GM06990 (cell line): ENCODE results near the gene ATP2A1.

Experiments
- DNase-seq: peaks from one replicate; pipeline ENCODE4 v3.0.0-alpha.2; 2011; ENCODE audit not compliant: insufficient read length; ENCODE audit errors: extremely low read depth
- H3K27me3 ChIP-seq: replicated peaks from 2 replicates; pipeline ENCODE4 v1.6.0; 2011; ENCODE audit warnings: low read length; ENCODE audit not compliant: control insufficient read depth, insufficient read depth
- H3K36me3 ChIP-seq: 2 replicates; pipeline ENCODE4 v1.5.1; 2011; ENCODE audit warnings: low read length; ENCODE audit not compliant: control insufficient read depth, insufficient read depth
- H3K4me3 ChIP-seq: replicated peaks from 2 replicates; pipeline ENCODE4 v1.5.1; 2011; ENCODE audit warnings: low read depth, mild to moderate bottlenecking, control low read depth, low read length
- TF ChIP-seq, protein P1 (sequence below): IDR thresholded peaks from 2 replicates; pipeline ENCODE4 v1.5.1; 2011; ENCODE audit warnings: low read length, control low read depth, mild to moderate bottlenecking, inconsistent platforms; ENCODE audit not compliant: insufficient read depth, poor library complexity, severe bottlenecking

Gene ATP2A1

DNA sequence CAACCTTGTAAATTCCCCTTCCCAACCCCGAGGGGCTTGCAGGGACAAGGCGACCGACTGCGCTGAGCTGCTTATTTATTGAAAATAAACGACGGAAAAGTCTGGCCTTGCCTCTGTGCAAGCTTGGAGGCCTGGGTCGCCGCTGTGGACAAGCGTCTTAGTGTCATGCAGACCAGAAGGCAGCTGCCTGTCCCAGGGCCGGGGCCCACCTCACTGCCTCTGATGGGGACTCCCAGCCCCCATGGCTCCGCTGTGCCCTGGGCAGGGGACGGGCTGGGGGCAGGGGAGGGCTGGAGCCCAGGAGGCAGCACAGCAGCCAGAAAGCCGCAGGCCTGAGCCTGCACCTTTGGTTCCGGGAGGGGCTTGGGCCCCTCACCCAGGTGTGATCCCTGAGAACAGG, 26.1 kb downstream of the ATP2A1 start:
- TF ChIP-seq, protein P1, sequence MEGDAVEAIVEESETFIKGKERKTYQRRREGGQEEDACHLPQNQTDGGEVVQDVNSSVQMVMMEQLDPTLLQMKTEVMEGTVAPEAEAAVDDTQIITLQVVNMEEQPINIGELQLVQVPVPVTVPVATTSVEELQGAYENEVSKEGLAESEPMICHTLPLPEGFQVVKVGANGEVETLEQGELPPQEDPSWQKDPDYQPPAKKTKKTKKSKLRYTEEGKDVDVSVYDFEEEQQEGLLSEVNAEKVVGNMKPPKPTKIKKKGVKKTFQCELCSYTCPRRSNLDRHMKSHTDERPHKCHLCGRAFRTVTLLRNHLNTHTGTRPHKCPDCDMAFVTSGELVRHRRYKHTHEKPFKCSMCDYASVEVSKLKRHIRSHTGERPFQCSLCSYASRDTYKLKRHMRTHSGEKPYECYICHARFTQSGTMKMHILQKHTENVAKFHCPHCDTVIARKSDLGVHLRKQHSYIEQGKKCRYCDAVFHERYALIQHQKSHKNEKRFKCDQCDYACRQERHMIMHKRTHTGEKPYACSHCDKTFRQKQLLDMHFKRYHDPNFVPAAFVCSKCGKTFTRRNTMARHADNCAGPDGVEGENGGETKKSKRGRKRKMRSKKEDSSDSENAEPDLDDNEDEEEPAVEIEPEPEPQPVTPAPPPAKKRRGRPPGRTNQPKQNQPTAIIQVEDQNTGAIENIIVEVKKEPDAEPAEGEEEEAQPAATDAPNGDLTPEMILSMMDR = no peak
- Histone ChIP-seq H3K36me3 (peaks cover 16% of the 10 kb centered on the region), H3K27me3 (no peaks in the 10 kb centered on the region), H3K4me3 (no peak overlapping the region)
- DNase-seq = no peak

DNA sequence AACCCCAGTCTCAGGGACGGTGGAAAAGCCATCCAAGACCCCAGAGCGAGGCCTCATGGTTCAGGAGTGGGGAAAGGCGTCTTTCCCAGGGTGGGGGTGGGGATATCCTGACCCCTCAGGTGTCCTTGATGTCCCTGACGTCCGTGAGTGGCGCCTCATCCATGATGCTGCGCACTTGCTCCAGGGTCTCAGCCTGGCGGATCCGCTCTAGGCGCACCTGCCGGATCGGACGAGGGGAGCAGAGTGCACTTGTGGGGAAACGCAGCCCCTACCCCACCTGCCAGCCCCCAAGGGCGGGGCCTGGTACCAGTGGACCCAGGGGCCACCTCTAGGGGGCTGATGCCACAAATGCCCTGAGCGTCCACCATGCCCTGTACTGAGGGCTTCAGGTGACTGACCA, 26.5 kb downstream of the ATP2A1 start:
- Histone ChIP-seq H3K4me3 (no peak overlapping the region), H3K36me3 (peaks cover 17% of the 10 kb centered on the region), H3K27me3 (no peaks in the 10 kb centered on the region)
- DNase-seq = no peak
- TF ChIP-seq, protein P1 = no peak

DNA sequence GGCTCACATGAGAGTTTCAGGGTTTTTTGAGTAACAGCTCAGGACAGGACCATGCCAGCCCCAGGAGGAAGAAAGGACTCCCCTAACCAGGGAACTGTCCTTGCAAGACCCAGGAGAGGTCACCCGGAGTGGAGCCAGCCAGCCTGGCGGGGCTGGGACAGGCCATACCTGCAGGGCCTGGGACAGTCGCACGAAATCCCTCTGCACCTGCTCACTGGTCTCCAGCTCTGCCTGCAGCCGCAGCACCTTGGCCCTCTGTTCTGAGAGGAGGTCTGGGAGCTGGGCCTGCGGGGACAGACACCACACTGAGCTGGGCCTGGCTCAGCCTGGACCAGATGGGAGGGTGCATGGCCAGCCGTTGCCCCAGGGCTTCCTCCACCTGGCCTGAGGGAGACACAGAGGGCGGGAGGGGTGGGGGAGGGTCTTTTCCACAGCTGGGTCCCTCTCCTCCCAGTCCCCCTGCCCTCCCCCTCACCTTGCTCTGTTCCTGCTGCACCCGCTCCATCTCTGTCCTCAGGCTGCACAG, 27.0 kb downstream of the ATP2A1 start:
- TF ChIP-seq, protein P1 = no peak
- Histone ChIP-seq H3K27me3 (no peaks in the 10 kb centered on the region), H3K4me3 (no peak overlapping the region), H3K36me3 (peaks cover 17% of the 10 kb centered on the region)
- DNase-seq = no peak

DNA sequence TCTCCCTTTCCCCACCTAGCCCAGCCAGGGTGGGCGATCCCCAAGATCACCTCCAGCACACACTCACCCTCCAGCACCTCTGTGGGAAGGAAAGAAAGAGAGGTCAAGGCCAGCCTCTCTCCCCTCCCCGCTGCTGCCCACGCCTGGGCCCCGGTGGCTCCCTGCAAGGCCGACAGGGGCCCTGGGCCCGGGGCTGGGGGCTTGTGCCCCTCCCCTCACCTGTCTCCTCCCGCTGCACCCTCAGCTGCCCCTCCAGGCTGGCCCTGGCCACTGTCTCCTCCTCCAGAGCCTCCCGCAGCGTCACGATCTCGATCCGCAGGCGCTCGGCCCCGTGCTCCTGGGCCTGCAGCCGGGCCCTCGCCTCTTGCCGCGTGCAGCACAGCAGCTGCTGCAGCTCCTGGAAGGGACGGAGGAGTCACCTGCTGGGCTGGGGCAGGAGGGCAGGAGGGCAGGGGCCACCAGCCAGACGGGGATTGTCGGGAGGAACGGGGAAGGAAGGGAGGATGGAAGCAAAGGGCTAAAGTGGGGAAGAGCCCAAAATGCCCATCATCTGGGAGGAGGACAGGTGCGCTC, 27.6 kb downstream of the ATP2A1 start:
- Histone ChIP-seq H3K27me3 (no peaks in the 10 kb centered on the region), H3K4me3 (no peak overlapping the region), H3K36me3 (peaks cover 23% of the 10 kb centered on the region)
- TF ChIP-seq, protein P1 = no peak
- no peak for DNase-seq

DNA sequence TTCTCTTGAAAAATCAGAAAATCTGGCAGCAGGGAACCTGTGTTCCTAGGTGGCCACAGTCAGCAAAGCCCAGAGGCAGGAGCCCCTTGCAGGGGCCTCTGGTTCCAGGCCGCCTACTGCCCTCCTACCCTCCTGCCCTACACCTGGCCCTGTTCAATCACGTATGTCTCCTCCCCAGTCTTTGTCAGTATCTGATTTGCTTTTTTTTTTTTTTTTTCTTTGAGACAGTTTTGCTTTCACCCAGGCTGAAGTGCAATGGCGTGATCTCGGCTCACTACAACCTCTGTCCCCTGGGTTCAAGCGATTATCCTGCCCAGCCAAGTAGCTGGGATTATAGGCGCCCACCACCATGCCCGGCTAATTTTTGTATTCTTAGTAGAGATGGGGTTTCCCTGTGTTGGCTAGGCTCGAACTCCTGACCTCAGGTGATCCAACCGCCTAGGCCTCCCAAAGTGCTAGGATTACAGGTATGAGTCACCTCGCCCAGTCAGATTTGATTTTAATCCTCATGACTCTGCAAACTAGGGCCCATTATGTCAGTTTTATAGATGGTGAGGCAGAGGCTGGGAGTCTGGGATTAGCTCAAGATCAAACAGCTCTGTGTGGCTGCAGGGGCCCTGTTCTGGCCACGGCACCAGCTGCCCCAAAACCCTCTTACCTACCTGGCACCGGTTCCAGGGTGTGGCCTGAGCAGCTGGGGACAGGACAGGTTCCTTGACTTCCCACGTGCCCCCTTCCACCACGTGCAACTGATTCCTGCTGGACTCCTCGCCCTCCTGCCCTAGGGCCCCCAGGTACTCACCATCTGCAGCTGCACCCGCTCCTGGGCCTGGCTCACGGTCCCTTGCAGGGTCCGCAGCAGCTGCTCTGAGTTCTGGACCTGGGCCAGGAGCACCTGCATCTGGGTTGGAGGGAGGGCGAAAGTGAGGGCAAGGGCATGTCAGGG, 32.1 kb downstream of the ATP2A1 start:
- H3K27me3 ChIP-seq = no peaks in the 10 kb centered on the region
- no peak overlapping the region for H3K4me3 ChIP-seq
- H3K36me3 ChIP-seq = peaks cover 30% of the 10 kb centered on the region
- DNase-seq = no peak
- TF ChIP-seq, protein P1 = no peak
